Liver (tissue), 9 donors: ENCODE results near the gene EPSTI1. TPM values are rescaled to one million over a fixed set of nuclear protein-coding genes. Genes with fewer than 3 reads are reported as not detected.

ENCODE experiments used
- DNase-seq: peaks from one replicate; pipeline ENCODE4 v3.0.0-alpha.2; 2017; ENCODE audit warnings: low spot score
- H3K27ac ChIP-seq, 2 donors: one replicate each; pipeline ENCODE4 v1.7.0; 2013; ENCODE audit warnings: inconsistent platforms in 2 of 2, low read length in 2 of 2, control low read depth in 1 of 2, low read depth in 1 of 2, mild to moderate bottlenecking in 1 of 2
- H3K27me3 ChIP-seq, 4 donors: one replicate each; pipeline versions ENCODE4 v1.6.1 to v1.7.0; 2013; ENCODE audit warnings: low read length in 3 of 4, inconsistent platforms in 1 of 4, mild to moderate bottlenecking in 1 of 4, moderate library complexity in 1 of 4; ENCODE audit not compliant: control insufficient read depth in 4 of 4, insufficient read depth in 4 of 4
- H3K36me3 ChIP-seq, 4 donors: one replicate each; pipeline versions ENCODE4 v1.6.1 to v1.7.0; 2013; ENCODE audit warnings: low read length in 3 of 4, mild to moderate bottlenecking in 3 of 4, low read depth in 1 of 4, moderate library complexity in 1 of 4; ENCODE audit not compliant: control insufficient read depth in 4 of 4, insufficient read depth in 3 of 4
- H3K4me1 ChIP-seq, 4 donors: one replicate each; pipeline versions ENCODE4 v1.6.1 to v1.7.0; 2013; ENCODE audit warnings: low read length in 3 of 4, mild to moderate bottlenecking in 3 of 4, moderate library complexity in 1 of 4; ENCODE audit not compliant: control insufficient read depth in 4 of 4, insufficient read depth in 4 of 4
- H3K4me3 ChIP-seq, 3 donors: one replicate each; pipeline versions ENCODE4 v1.6.1 to v1.7.0; 2013; ENCODE audit warnings: low read length in 3 of 3, control low read depth in 1 of 3, low read depth in 1 of 3, mild to moderate bottlenecking in 1 of 3
- H3K9ac ChIP-seq, 2 donors: one replicate each; pipeline ENCODE4 v1.7.0; 2013; ENCODE audit warnings: low read length in 2 of 2, mild to moderate bottlenecking in 2 of 2, moderate library complexity in 2 of 2, control low read depth in 1 of 2, low read depth in 1 of 2
- H3K9me3 ChIP-seq, 4 donors: one replicate each; pipeline versions ENCODE4 v1.6.1 to v1.7.0; 2013; ENCODE audit warnings: low read length in 3 of 4; ENCODE audit not compliant: control insufficient read depth in 4 of 4
- EGR1 ChIP-seq, 2 donors: IDR thresholded peaks; 2 replicates each; pipeline ENCODE4 v1.6.1; 2016 to 2018; ENCODE audit warnings: antibody characterized with exemption in 2 of 2, low read depth in 2 of 2
- FOXA1 ChIP-seq: IDR thresholded peaks from 2 replicates; pipeline ENCODE4 v1.6.1; 2016; ENCODE audit warnings: antibody characterized with exemption
- FOXA2 ChIP-seq: IDR thresholded peaks from 2 replicates; pipeline ENCODE4 v1.6.1; 2016; ENCODE audit warnings: antibody characterized with exemption
- GABPA ChIP-seq, 2 donors: IDR thresholded peaks in 1 of 2; conservative IDR thresholded peaks in 1 of 2; 2 replicates each; pipeline ENCODE4 v1.6.1; 2016; ENCODE audit warnings: antibody characterized with exemption in 2 of 2, mild to moderate bottlenecking in 1 of 2, moderate library complexity in 1 of 2
- HNF4A ChIP-seq, 2 donors: conservative IDR thresholded peaks; 2 replicates each; pipeline ENCODE4 v1.6.1; 2016; ENCODE audit warnings: antibody characterized with exemption in 2 of 2, mild to moderate bottlenecking in 2 of 2
- HNF4G ChIP-seq: IDR thresholded peaks from 2 replicates; pipeline ENCODE4 v1.6.1; 2016; ENCODE audit warnings: antibody characterized with exemption
- JUND ChIP-seq, 2 donors: IDR thresholded peaks; 2 replicates each; pipeline ENCODE4 v1.6.1; 2016; ENCODE audit warnings: antibody characterized with exemption in 2 of 2
- NR2F2 ChIP-seq: IDR thresholded peaks from 2 replicates; pipeline ENCODE4 v1.6.1; 2016; ENCODE audit warnings: antibody characterized with exemption
- RAD21 ChIP-seq, 2 donors: IDR thresholded peaks; 2 replicates each; pipeline ENCODE4 v1.6.1; 2016; ENCODE audit warnings: antibody characterized with exemption in 2 of 2, mild to moderate bottlenecking in 2 of 2
- RXRA ChIP-seq, 2 donors: IDR thresholded peaks; 2 replicates each; pipeline ENCODE4 v1.6.1; 2017 to 2018; ENCODE audit warnings: antibody characterized with exemption in 2 of 2, mild to moderate bottlenecking in 1 of 2
- SP1 ChIP-seq: IDR thresholded peaks from 2 replicates; pipeline ENCODE4 v1.6.1; 2018; ENCODE audit warnings: antibody characterized with exemption, mild to moderate bottlenecking
- TAF1 ChIP-seq: conservative IDR thresholded peaks from 2 replicates; pipeline ENCODE4 v1.6.1; 2016; ENCODE audit warnings: antibody characterized with exemption, mild to moderate bottlenecking
- YY1 ChIP-seq: IDR thresholded peaks from 2 replicates; pipeline ENCODE4 v1.6.1; 2016; ENCODE audit warnings: antibody characterized with exemption, mild to moderate bottlenecking
- WGBS: extraction: QIAGEN DNeasy Blood & Tissue Kit; methylation state at CpG from one replicate; pipeline ENCODE4 v1.1.7; 2013; 5-methylcytosine and 5-hydroxymethylcytosine counted together
- polyA plus RNA-seq, 2 donors: library from polyadenylated mRNA; stranded (reverse) in 1 of 2; unstranded in 1 of 2; fragments of 200-250 nt in 1 of 2; fragments of >200 nt in 1 of 2; fragmentation: Nextera tagmentation in 1 of 2; extraction: Ambion mirVana in 1 of 2; gene quantifications; one replicate each; pipeline versions ENCODE4 v1.2.1 to v1.2.3, GENCODE V29; 2013 to 2015
- total RNA-seq, 2 donors: library from RNA; depleted of rRNA; stranded (reverse); fragments of >200 nt; gene quantifications; one replicate each; pipeline ENCODE4 v1.2.3, GENCODE V29; 2014
- TF ChIP-seq, protein P1 (sequence below): fragments of 150-350 bp; IDR thresholded peaks from 2 replicates; pipeline ENCODE4 v1.5.1; 2017; ENCODE audit warnings: improper control_type of control experiment, low read depth, low read length; ENCODE audit not compliant: missing input control
- TF ChIP-seq, protein P2 (sequence below): IDR thresholded peaks from 2 replicates; pipeline ENCODE4 v1.6.1; 2016; ENCODE audit warnings: antibody characterized with exemption
- TF ChIP-seq, protein P3 (sequence below): IDR thresholded peaks from 2 replicates; pipeline ENCODE4 v1.6.1; 2016; ENCODE audit warnings: antibody characterized with exemption
- TF ChIP-seq, protein P4 (sequence below): IDR thresholded peaks from 2 replicates; pipeline ENCODE4 v1.6.1; 2016; ENCODE audit warnings: antibody characterized with exemption
- TF ChIP-seq, protein P5 (sequence below): IDR thresholded peaks from 2 replicates; pipeline ENCODE4 v1.6.1; 2016; ENCODE audit warnings: antibody characterized with exemption, mild to moderate bottlenecking
- donor health status: healthy.
- donor health status: healthy.
- donor health status: healthy.
- donor health status: healthy.
- donor health status: healthy.

The EPSTI1 gene
- total and polyA plus RNA-seq, 4 donors: 2.1 to 20.3 (median 4.2) TPM

DNA sequence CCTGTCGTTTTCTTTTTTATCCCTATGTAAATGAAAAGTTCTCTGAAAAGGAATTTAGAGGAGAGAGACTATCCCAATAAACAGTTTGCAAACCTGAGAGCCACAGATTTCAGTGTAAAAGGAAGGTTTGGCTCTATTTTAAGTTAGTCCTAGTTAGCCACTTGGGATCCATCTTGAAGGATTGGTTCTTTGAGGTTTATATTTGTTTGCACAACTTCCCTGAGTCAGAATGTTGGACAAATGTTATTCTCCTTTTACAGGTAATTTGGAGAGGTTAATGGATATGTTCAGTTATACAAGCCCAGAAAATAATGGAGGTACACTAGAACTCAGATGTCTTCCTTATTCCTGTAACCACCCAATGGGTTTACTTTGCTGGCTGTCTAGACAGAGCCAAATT lies 28.8 kb upstream of the EPSTI1 start (continued):
- TF ChIP-seq, protein P1, sequence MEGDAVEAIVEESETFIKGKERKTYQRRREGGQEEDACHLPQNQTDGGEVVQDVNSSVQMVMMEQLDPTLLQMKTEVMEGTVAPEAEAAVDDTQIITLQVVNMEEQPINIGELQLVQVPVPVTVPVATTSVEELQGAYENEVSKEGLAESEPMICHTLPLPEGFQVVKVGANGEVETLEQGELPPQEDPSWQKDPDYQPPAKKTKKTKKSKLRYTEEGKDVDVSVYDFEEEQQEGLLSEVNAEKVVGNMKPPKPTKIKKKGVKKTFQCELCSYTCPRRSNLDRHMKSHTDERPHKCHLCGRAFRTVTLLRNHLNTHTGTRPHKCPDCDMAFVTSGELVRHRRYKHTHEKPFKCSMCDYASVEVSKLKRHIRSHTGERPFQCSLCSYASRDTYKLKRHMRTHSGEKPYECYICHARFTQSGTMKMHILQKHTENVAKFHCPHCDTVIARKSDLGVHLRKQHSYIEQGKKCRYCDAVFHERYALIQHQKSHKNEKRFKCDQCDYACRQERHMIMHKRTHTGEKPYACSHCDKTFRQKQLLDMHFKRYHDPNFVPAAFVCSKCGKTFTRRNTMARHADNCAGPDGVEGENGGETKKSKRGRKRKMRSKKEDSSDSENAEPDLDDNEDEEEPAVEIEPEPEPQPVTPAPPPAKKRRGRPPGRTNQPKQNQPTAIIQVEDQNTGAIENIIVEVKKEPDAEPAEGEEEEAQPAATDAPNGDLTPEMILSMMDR: no peak

DNA sequence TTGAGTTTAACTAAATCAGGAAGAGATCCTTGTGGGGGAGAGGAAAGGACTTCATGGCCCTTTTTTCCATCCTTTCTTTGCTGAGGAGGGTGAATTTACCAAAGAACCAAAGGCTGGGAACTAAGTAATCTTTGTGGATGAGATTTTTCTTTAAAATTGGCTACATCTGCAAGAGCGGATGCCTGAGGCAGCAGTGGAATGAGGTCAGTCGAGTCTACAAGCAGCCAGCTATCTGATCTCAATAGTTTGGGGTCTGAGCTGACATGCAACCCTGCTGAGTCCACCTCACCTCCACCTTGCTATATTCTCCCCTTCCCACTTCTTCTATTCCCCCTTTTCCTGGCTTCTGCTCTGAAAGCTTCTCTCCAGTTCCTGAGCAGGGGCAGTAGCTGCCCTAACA lies 27.8 kb upstream of the EPSTI1 start:
- DNase-seq: no peak
- 79% methylated on average over 2 of the region's 2 CpGs for WGBS
- Histone ChIP-seq H3K27ac (no peak overlapping the region), H3K9ac (no peak overlapping the region), H3K36me3 (no peaks in the 10 kb centered on the region), H3K27me3 (no peaks in the 10 kb centered on the region), H3K9me3 (no peaks in the 10 kb centered on the region), H3K4me1 (peaks cover 0 to 9% (median 3%) of the 10 kb centered on the region in 4 donors), H3K4me3 (no peak overlapping the region)
- TF ChIP-seq GABPA (IDR thresholded peaks at IDR 0.05 in 1 of 2, conservative IDR thresholded peaks at IDR 0.05 in 1 of 2) (no peak), FOXA1 (no peak), JUND (IDR thresholded peaks at IDR 0.05) (no peak)

DNA sequence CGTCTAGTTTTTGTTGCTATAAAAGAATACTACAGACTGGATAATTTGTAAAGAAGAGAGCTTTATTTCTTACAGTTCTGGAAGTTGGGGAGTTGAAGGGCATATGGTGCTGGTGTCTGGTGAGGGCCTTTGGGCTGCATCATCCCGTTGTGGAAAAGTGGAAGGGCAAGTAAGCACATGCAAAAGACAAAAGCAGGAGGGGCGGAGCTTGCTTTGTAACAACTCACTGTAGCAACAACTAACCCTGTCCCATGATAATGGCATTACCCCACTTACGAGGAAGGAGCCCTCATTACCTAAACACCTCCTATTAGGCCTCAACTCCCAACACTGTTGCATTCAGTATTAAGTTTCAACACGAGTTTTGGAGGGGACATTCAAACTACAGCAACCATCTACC lies 24.2 kb upstream of the EPSTI1 start:
- H3K27ac ChIP-seq: no peak overlapping the region
- H3K9me3 ChIP-seq: no peaks in the 10 kb centered on the region
- TF ChIP-seq SP1: no peak
- TF ChIP-seq HNF4A (conservative IDR thresholded peaks at IDR 0.05): no peak
- no peak for TF ChIP-seq NR2F2
- no peak for TF ChIP-seq TAF1
- TF ChIP-seq RAD21 (IDR thresholded peaks at IDR 0.05): no peak
- TF ChIP-seq, protein P2, sequence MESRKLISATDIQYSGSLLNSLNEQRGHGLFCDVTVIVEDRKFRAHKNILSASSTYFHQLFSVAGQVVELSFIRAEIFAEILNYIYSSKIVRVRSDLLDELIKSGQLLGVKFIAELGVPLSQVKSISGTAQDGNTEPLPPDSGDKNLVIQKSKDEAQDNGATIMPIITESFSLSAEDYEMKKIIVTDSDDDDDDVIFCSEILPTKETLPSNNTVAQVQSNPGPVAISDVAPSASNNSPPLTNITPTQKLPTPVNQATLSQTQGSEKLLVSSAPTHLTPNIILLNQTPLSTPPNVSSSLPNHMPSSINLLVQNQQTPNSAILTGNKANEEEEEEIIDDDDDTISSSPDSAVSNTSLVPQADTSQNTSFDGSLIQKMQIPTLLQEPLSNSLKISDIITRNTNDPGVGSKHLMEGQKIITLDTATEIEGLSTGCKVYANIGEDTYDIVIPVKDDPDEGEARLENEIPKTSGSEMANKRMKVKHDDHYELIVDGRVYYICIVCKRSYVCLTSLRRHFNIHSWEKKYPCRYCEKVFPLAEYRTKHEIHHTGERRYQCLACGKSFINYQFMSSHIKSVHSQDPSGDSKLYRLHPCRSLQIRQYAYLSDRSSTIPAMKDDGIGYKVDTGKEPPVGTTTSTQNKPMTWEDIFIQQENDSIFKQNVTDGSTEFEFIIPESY: no peak
- TF ChIP-seq, protein P3, sequence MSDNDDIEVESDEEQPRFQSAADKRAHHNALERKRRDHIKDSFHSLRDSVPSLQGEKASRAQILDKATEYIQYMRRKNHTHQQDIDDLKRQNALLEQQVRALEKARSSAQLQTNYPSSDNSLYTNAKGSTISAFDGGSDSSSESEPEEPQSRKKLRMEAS: no peak
- TF ChIP-seq, protein P4, sequence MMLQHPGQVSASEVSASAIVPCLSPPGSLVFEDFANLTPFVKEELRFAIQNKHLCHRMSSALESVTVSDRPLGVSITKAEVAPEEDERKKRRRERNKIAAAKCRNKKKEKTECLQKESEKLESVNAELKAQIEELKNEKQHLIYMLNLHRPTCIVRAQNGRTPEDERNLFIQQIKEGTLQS: no peak
- TF ChIP-seq RXRA (IDR thresholded peaks at IDR 0.05): no peak
- no peak for TF ChIP-seq YY1
- TF ChIP-seq JUND (IDR thresholded peaks at IDR 0.05): no peak
- no peak for TF ChIP-seq EGR1 (IDR thresholded peaks at IDR 0.05; ENCODE audit: low read depth in 2 of 2)
- TF ChIP-seq, protein P5, sequence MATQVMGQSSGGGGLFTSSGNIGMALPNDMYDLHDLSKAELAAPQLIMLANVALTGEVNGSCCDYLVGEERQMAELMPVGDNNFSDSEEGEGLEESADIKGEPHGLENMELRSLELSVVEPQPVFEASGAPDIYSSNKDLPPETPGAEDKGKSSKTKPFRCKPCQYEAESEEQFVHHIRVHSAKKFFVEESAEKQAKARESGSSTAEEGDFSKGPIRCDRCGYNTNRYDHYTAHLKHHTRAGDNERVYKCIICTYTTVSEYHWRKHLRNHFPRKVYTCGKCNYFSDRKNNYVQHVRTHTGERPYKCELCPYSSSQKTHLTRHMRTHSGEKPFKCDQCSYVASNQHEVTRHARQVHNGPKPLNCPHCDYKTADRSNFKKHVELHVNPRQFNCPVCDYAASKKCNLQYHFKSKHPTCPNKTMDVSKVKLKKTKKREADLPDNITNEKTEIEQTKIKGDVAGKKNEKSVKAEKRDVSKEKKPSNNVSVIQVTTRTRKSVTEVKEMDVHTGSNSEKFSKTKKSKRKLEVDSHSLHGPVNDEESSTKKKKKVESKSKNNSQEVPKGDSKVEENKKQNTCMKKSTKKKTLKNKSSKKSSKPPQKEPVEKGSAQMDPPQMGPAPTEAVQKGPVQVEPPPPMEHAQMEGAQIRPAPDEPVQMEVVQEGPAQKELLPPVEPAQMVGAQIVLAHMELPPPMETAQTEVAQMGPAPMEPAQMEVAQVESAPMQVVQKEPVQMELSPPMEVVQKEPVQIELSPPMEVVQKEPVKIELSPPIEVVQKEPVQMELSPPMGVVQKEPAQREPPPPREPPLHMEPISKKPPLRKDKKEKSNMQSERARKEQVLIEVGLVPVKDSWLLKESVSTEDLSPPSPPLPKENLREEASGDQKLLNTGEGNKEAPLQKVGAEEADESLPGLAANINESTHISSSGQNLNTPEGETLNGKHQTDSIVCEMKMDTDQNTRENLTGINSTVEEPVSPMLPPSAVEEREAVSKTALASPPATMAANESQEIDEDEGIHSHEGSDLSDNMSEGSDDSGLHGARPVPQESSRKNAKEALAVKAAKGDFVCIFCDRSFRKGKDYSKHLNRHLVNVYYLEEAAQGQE: no peak
- TF ChIP-seq FOXA1: no peak
- no peak for TF ChIP-seq GABPA (IDR thresholded peaks at IDR 0.05 in 1 of 2, conservative IDR thresholded peaks at IDR 0.05 in 1 of 2)
- TF ChIP-seq HNF4G: no peak
- TF ChIP-seq FOXA2: no peak
- DNase-seq: no peak
- H3K4me1 ChIP-seq: no peaks in the 10 kb centered on the region
- peaks cover 0 to 2% (median 0%) of the 10 kb centered on the region in 4 donors for H3K27me3 ChIP-seq
- no peak overlapping the region for H3K4me3 ChIP-seq
- no peak overlapping the region for H3K9ac ChIP-seq
- 86% methylated on average over 5 of the region's 5 CpGs for WGBS
- no peaks in the 10 kb centered on the region for H3K36me3 ChIP-seq
